NOMO-1 treated with dmso at 0.1 percent for 144 hours (cell line): ENCODE data around the gene ITPR1.
A peak's percentile ranks its signal among the peaks of the same experiment; 100 is the strongest.

Source experiments
- DNase-seq: peaks from one replicate; lab custom pipeline; 2025; ENCODE audit not compliant: unreplicated experiment; lab: John Stamatoyannopoulos, UW

The ITPR1 gene

DNA sequence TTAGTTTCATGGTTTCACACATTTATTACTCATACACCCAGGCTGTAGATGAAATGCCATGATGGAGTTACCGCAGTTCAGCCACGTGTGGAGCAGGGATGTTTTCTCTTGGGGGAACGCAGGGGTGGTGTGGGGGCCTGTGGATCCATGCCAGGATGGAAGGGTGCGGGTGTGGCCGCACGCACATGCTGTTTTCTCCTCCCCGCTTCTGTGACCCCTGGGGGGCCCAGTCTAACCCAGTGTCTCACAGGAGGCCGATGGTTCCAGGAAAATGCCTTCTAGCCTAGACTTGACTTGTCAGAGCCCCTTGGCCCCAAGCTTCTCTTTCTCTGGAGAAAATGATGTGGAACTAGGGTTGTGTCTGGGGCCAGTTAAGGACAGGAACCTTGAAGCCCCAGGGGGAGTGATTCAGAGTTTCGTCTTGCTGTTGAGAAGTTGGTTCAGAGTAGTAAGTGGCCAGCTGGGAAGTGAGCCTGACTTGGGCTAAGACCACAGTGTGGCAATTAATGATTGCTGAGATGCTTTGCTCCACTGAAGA lies 245.7 kb downstream of the ITPR1 start:
- peak; percentile 82 for DNase-seq

DNA sequence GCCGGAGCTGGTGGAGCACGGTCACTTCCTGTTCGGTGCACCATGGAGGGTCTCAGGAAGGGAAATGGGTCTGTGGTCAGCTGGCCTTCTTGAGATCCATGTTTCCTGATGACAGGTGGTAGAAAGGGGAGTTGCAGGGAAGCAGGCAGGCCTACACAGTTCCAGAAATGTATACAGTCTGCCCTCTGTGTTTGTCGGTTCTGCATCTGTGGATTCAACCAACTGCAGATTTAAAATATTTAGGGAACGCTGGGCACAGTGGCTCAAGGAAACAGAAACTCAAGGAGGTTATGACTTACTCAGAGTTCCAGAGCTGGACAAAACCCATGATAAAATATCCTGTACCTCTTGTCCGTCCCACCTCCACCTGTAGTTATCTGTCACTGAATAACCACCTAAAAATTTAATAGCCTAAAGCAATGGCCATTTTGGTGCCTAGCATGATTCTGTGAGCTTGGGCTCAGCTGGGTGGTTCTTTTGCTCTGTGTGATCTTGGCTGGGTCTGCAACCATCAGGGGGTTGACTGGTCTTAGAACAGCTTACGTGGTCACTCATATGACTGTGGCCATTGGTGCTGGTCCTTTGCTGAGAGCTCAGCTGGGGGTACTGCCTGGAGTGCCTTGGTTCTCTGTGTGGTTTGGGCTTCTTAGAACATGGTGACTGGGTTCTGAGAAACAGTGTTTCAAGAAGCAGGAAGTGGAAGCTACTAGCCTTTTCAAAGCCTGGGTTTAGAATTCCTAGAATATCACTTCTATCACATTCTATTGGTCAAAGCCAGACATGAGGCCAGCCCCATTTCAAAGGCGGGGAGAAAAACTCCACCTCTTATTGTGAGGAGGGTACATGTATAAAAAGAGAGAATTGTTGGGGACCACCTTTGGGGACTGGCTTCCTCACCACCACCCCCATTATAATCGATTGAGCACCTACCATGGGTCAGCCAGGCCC lies 246.4 kb downstream of the ITPR1 start:
- DNase-seq = no peak

DNA sequence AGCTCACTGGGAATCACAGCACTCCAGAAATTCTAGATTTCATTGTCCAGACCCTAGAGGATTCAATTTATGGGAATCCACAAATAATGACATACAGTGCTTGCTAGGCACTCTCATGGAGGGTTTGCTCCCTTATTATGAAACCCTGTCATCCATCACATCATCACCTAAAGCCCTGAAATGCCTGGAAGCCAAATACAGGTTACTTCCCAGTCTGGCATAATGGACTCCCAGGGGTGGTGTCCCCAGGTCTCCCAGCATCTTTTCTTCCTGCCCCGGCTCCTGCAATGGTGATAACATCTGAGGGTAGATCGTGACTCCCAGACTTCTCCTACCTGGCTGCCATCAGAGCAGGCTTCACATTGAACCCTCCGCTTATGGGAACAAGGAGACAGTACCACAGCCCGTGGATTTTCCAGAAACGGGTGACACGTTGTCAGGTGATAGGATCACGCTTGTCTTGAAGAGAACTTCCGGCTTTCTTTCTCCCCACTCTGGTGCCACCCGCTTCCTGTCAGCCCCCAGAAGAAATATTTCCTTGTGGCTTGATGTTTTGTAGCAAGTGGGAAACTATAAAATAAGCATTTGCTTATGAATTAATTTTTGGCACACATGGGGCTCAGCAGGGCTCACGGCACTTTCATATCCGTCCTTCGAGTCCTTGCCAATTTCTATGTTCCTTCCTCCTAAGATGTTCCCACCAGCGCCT lies 247.4 kb downstream of the ITPR1 start:
- DNase-seq = no peak

GRCh38 chr3:4741106-4741403 lies 247.9 kb downstream of the ITPR1 start:
- DNase-seq = no peak

- DNase-seq = peak; percentile 46
Observed at GRCh38 chr3:4741404-4742307, 248.5 kb downstream of the ITPR1 start.

GRCh38 chr3:4742359-4742758 lies 249.2 kb downstream of the ITPR1 start:
- DNase-seq = no peak

DNA sequence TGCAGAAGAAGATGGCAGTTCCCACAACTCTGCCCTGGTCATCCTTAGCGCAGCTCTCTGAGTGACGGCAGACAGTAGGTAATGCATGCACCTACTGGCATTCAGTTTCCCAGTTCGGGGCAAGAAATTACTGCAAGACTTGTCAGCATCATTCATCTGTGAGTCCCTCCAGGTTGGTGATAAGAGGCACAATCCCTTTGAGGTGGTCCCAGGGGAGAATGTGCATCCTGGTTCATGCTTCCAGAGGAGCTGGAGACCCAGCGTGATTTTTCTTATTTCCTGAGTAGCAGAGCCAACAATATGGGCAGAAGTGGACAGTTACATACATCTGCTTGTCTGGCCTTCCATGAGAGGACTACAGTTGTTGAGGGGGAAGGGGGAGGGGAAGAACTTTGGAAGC lies 250.2 kb downstream of the ITPR1 start:
- DNase-seq = no peak

- no peak for DNase-seq
Observed at GRCh38 chr3:4744405-4745234, 251.5 kb downstream of the ITPR1 start.

- no peak for DNase-seq
Observed at GRCh38 chr3:4745235-4745610, 252.1 kb downstream of the ITPR1 start.

DNA sequence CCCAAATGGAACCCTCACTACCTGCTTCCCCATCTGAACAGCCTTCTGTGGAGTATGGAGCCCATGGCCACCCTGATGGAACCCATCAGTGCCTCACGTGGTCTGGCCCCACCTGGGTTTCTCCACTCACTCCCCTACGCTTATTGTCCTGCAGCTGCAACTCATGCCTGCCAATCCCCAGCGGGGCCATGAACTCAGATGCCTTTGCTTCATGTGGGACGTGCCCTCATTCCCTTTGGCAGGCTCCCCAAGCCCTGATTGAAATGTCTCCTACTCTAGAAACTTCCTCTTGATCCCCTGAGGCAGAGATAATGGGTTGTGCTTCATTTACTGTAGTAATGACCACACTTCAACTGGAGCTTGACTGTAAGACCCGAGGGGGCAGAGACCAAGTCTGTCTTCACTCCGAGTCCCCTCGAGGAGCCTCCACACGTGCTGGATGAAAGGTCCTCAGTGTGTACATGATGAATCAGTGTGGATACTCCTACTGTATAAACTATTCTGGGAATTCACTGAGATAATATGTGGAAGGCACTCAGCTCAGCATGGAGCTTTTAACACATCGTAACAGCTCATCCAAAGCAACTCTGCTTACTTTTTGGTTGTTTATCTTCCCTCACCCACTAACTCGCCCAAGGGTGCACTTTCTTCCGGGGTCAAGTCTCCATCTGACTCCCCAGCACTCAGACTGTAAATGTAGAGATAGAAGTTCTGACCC lies 253.3 kb downstream of the ITPR1 start:
- no peak for DNase-seq

GRCh38 chr3:4748127-4748526 lies 255.0 kb downstream of the ITPR1 start:
- DNase-seq = no peak

- peak; percentile 30 for DNase-seq
Observed at GRCh38 chr3:4748701-4749378, 255.7 kb downstream of the ITPR1 start.

GRCh38 chr3:4749567-4750002 lies 256.4 kb downstream of the ITPR1 start:
- DNase-seq = no peak

DNA sequence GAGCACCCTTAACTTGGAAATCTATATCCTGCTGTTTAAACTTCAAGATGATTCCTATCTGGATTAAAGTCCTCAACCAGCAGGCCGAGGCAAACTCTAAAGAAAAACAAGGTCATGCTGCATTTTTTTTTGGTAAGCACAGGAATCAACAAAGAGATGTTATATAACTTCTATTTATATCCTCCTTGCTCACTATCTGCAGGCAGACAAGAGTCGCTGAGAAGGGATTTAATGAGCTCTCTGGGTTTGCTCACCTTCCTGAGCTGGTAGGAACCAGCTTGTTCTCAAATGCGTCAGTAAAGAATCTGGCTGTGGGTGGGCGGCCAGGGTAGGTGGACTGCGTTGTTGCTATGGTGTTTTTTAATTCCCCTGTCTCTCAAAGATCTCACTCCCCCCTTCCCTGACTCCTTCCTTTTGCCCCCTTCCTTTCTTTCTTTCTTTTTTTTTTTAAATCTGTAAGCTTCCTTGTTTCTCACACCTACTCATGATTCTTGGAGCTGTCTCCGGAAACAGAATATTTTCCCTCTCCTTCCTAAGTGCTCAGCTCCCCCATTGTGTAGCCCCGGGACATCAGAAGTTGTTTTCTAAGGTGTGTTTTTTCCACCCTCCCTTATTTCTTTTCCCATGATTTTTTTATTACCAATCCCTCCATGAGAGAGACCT lies 257.3 kb downstream of the ITPR1 start:
- no peak for DNase-seq

DNA sequence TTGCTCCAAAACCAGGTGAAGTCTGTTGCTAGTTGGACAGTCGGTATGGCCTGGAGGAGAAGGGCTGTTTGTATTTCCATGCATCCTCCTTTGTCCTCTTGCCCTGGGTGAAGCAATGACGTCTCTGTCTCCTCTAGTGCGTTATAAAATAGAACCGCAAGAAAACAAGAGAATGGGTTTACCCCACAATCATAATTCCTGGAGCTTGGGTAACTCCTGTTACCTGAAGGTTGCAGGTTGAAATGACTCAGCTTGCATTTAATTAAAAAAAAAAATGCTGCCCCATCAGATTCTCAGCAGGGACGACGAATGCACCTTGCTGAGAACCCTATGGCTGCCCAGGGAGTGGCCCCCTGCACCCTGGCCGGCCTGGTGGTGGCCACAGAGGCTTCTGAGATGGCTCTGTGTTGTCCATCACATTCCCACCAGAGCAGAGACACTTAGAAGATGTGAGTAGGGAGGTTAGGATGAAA lies 257.9 kb downstream of the ITPR1 start:
- no peak for DNase-seq

- peak; percentile 77 for DNase-seq
Observed at GRCh38 chr3:4751502-4752101, 258.5 kb downstream of the ITPR1 start.

GRCh38 chr3:4752201-4753072 lies 259.3 kb downstream of the ITPR1 start:
- DNase-seq = peak; percentile 96
